SHP77 treated with DMSO at 0.1 percent for 48 hours (cell line): ENCODE data around the gene CIDEB.

Experiments used
- DNase-seq: peaks from one replicate; lab custom pipeline; 2025; lab: John Stamatoyannopoulos, UW

Gene CIDEB

GRCh38 chr14:24290746-24291145, 17.0 kb downstream of the CIDEB start:
- no peak for DNase-seq

- DNase-seq, result no peak
Observed at GRCh38 chr14:24289649-24290280, 18.0 kb downstream of the CIDEB start.

- DNase-seq, result no peak
Observed at GRCh38 chr14:24286996-24287395, 20.8 kb downstream of the CIDEB start.

GRCh38 chr14:24285351-24285750, 22.4 kb downstream of the CIDEB start:
- DNase-seq, result no peak

- no peak for DNase-seq
Observed at GRCh38 chr14:24284501-24285035, 23.2 kb downstream of the CIDEB start.

GRCh38 chr14:24283796-24284460, 23.8 kb downstream of the CIDEB start:
- DNase-seq, result no peak

- no peak for DNase-seq
Observed at GRCh38 chr14:24282736-24283135, 25.0 kb downstream of the CIDEB start.

GRCh38 chr14:24281636-24282035, 26.1 kb downstream of the CIDEB start:
- no peak for DNase-seq

- no peak for DNase-seq
Observed at GRCh38 chr14:24280797-24281460, 26.8 kb downstream of the CIDEB start.

GRCh38 chr14:24279301-24280186, 28.2 kb downstream of the CIDEB start:
- no peak for DNase-seq

GRCh38 chr14:24278424-24278823, 29.4 kb downstream of the CIDEB start:
- DNase-seq, result no peak

- DNase-seq, result no peak
Observed at GRCh38 chr14:24277606-24278321, 30.0 kb downstream of the CIDEB start.

- no peak for DNase-seq
Observed at GRCh38 chr14:24277071-24277470, 30.7 kb downstream of the CIDEB start.

- no peak for DNase-seq
Observed at GRCh38 chr14:24274101-24274543, 33.7 kb downstream of the CIDEB start.

GRCh38 chr14:24273422-24273998, 34.3 kb downstream of the CIDEB start:
- no peak for DNase-seq

- DNase-seq, result no peak
Observed at GRCh38 chr14:24272467-24272866, 35.3 kb downstream of the CIDEB start.

GRCh38 chr14:24271834-24272263, 35.9 kb downstream of the CIDEB start:
- no peak for DNase-seq

GRCh38 chr14:24271134-24271833, 36.5 kb downstream of the CIDEB start, which contains the start of gene RABGGTA:
Gene RABGGTA (minus strand): TSS chr14:24271597. CDS start chr14:24271115, 482 bp downstream.
- peak; percentile 83 for DNase-seq

- no peak for DNase-seq
Observed at GRCh38 chr14:24270537-24271133, 37.1 kb downstream of the CIDEB start.
